ENCODE data around the gene UTS2R. TPM values are rescaled to one million over a fixed set of nuclear protein-coding genes. Genes with fewer than 3 reads are reported as not detected.

The UTS2R gene
- total RNA-seq, 1 donor, result not detected

- no peak overlapping the region for H3K4me2 ChIP-seq (ENCODE audit: insufficient read depth, low read length)
- no peaks in the 10 kb centered on the region for H3K9me3 ChIP-seq (ENCODE audit: low read depth, low read length)
- peak; percentile 46 for DNase-seq (ENCODE audit: insufficient read length, low spot score, missing footprints)
- H3K79me2 ChIP-seq (ENCODE audit: insufficient read depth, low read length), result no peaks in the 10 kb centered on the region
- H2AFZ ChIP-seq (ENCODE audit: low read length), result no peak overlapping the region
- H3K4me3 ChIP-seq (ENCODE audit: insufficient read depth, low read length), result no peak overlapping the region
- H3K27me3 ChIP-seq (ENCODE audit: insufficient read depth, low read length), result peaks cover 16% of the 10 kb centered on the region
- TF ChIP-seq, protein P1, sequence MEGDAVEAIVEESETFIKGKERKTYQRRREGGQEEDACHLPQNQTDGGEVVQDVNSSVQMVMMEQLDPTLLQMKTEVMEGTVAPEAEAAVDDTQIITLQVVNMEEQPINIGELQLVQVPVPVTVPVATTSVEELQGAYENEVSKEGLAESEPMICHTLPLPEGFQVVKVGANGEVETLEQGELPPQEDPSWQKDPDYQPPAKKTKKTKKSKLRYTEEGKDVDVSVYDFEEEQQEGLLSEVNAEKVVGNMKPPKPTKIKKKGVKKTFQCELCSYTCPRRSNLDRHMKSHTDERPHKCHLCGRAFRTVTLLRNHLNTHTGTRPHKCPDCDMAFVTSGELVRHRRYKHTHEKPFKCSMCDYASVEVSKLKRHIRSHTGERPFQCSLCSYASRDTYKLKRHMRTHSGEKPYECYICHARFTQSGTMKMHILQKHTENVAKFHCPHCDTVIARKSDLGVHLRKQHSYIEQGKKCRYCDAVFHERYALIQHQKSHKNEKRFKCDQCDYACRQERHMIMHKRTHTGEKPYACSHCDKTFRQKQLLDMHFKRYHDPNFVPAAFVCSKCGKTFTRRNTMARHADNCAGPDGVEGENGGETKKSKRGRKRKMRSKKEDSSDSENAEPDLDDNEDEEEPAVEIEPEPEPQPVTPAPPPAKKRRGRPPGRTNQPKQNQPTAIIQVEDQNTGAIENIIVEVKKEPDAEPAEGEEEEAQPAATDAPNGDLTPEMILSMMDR (IDR thresholded peaks at IDR 0.05; ENCODE audit: extremely low read depth, low read depth, low read length), result no peak
- H3K4me1 ChIP-seq (ENCODE audit: insufficient read depth, low read length), result no peaks in the 10 kb centered on the region
- no peaks in the 10 kb centered on the region for H3K36me3 ChIP-seq (ENCODE audit: insufficient read depth, low read length)
- H4K20me1 ChIP-seq (ENCODE audit: insufficient read depth, low read length), result no peaks in the 10 kb centered on the region
- H3K27ac ChIP-seq (ENCODE audit: low read depth, low read length), result no peak overlapping the region
Observed at GRCh38 chr17:82361885-82362633, 9.5 kb upstream of the UTS2R start.

- no peak overlapping the region for H2AFZ ChIP-seq (ENCODE audit: low read length)
- H4K20me1 ChIP-seq (ENCODE audit: insufficient read depth, low read length), result no peaks in the 10 kb centered on the region
- H3K4me3 ChIP-seq (ENCODE audit: insufficient read depth, low read length), result no peak overlapping the region
- peak; percentile 60 for DNase-seq (ENCODE audit: insufficient read length, low spot score, missing footprints)
- H3K4me1 ChIP-seq (ENCODE audit: insufficient read depth, low read length), result no peaks in the 10 kb centered on the region
- no peaks in the 10 kb centered on the region for H3K79me2 ChIP-seq (ENCODE audit: insufficient read depth, low read length)
- TF ChIP-seq, protein P1 (IDR thresholded peaks at IDR 0.05; ENCODE audit: extremely low read depth, low read depth, low read length), result no peak
- no peak overlapping the region for H3K4me2 ChIP-seq (ENCODE audit: insufficient read depth, low read length)
- H3K36me3 ChIP-seq (ENCODE audit: insufficient read depth, low read length), result no peaks in the 10 kb centered on the region
- no peaks in the 10 kb centered on the region for H3K9me3 ChIP-seq (ENCODE audit: low read depth, low read length)
- H3K27ac ChIP-seq (ENCODE audit: low read depth, low read length), result no peak overlapping the region
- H3K27me3 ChIP-seq (ENCODE audit: insufficient read depth, low read length), result peaks cover 34% of the 10 kb centered on the region
Observed at GRCh38 chr17:82365606-82366295, 5.8 kb upstream of the UTS2R start.

- DNase-seq (ENCODE audit: insufficient read length, low spot score, missing footprints), result peak; percentile 11
- Histone ChIP-seq H3K27ac (ENCODE audit: low read depth, low read length) (no peak overlapping the region), H3K79me2 (ENCODE audit: insufficient read depth, low read length) (no peaks in the 10 kb centered on the region), H3K4me2 (ENCODE audit: insufficient read depth, low read length) (no peak overlapping the region), H4K20me1 (ENCODE audit: insufficient read depth, low read length) (no peaks in the 10 kb centered on the region), H3K27me3 (ENCODE audit: insufficient read depth, low read length) (peaks cover 42% of the 10 kb centered on the region), H3K4me3 (ENCODE audit: insufficient read depth, low read length) (no peak overlapping the region), H2AFZ (ENCODE audit: low read length) (no peak overlapping the region), H3K4me1 (ENCODE audit: insufficient read depth, low read length) (no peaks in the 10 kb centered on the region), H3K9me3 (ENCODE audit: low read depth, low read length) (no peaks in the 10 kb centered on the region), H3K36me3 (ENCODE audit: insufficient read depth, low read length) (no peaks in the 10 kb centered on the region)
- TF ChIP-seq, protein P1 (IDR thresholded peaks at IDR 0.05; ENCODE audit: extremely low read depth, low read depth, low read length), result no peak
Observed at GRCh38 chr17:82366749-82367148, 4.8 kb upstream of the UTS2R start.
